NCI-H748 (cell line): ENCODE data around the gene SAT1.

Experiments used
- DNase-seq: peaks from one replicate; lab custom pipeline; 2025; ENCODE audit not compliant: unreplicated experiment; lab: John Stamatoyannopoulos, UW

Gene SAT1

DNA sequence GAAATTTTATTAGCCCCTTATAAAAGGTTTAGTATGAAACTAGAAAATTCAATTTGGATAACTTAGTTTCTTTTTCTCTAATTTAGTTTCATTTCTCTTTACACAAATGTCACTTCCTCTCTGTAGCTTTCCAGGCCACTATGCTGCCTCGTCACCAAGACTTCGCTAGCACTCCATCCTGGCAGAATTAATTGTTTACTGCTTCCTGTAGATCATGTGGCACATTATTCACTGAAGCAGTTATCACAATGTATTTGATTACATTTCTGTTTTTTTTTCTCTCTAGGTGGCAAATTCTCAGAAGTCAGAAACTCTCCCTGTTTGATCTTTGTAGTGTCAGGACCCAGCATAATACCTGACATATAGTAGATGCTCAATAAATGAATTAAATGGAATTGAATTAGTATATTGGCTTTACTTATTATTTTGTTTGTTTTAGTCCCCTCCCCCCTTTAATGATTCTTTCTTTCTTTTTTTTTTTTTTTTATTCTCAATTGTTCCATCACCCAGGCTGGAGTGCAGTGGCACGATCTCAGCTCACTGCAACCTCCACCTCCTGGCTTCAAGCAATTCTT lies 9.3 kb upstream of the SAT1 start:
- peak; percentile 4 for DNase-seq

DNA sequence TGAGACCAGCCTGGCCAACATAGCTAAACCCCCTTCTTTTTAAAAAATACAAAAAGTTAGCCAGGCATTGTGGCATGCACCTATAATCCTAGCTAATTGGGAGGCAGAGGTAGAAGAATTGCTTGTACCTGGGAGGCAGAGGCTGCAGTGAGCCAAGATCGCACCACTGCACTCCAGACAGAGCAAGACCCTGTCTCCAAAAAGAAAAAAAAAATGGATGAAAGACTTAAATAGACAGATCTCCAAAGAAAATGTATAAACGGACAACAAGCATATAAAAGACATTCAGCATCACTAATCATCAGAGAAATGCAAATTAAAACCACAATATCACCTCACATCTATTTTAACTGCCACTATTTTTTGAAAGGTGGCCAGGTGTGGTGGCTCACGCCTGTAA lies 6.6 kb upstream of the SAT1 start:
- no peak for DNase-seq

DNA sequence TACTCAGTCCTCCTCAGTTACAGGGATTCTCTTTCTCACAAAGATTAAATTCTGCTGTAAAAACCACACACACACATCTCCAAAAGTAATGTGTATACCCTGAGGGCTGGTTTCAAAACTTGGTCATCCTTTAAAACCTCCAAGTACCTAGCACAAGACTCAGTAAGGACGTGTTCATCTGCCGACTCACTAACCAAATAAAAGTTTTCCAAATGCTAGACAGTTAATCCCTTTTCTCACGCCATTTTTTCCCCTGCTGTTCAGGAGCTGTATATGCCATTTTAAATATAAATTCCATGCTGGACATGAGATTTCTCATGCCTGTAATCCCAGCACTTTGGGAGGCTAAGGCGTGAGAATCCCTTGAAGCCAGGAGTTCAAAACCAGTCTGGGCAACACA lies 3.9 kb upstream of the SAT1 start:
- no peak for DNase-seq

DNA sequence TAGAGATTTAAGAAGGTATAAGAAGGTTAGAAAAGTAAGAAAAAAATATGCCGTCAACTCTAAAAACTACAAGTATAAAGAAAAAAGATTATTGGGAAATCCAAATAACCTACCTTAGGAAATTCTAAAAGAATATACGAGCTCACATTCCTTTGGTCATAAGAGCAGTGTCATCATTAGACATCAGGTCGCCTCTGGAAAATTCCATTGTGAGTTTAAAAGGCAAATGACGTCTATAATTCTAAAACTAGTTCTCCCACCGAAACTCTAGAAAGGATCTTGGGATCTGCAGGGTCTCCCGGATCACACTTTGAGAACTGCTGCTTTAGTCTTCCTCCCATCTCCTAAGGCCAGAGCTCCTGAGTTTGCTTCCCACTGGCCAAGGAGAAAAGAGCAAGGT lies 518 bp upstream of the SAT1 start:
- no peak for DNase-seq

DNA sequence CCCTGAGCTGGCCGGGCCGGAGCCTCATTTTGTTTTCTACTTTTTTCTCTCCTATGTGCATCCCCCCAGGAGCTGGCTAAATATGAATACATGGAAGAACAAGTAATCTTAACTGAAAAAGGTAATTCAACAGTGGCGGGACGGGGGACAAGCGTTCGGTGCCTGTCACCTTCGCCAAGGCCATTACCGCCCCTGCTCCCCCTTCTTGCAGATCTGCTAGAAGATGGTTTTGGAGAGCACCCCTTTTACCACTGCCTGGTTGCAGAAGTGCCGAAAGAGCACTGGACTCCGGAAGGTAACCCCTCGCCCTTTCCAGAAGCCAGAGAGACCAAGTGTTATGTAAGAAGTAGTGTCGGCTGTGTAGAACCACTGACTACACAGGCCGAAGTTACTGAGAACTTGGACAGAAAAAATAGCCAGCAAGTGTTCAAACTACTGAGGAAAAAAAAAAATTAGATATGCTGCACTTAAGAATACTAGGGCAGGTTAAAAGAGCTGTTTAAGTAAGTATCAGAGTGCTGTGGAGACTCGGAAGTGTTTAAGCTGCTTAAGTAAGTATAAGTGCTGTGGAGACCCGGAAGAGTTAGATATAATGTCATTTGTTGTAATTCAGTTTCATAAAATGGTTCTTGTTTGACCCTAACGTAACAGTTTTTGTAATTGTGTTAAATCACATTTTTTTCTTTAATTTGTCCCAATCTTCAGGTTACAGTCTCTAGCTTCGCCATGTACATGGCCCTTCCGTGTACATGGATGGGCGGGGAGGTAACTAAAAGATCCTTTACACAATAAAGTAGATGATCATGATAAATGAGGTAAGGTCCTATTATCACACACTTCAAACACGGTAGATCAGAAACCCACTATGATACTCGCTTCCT lies 856 bp downstream of the SAT1 start:
- DNase-seq: no peak

DNA sequence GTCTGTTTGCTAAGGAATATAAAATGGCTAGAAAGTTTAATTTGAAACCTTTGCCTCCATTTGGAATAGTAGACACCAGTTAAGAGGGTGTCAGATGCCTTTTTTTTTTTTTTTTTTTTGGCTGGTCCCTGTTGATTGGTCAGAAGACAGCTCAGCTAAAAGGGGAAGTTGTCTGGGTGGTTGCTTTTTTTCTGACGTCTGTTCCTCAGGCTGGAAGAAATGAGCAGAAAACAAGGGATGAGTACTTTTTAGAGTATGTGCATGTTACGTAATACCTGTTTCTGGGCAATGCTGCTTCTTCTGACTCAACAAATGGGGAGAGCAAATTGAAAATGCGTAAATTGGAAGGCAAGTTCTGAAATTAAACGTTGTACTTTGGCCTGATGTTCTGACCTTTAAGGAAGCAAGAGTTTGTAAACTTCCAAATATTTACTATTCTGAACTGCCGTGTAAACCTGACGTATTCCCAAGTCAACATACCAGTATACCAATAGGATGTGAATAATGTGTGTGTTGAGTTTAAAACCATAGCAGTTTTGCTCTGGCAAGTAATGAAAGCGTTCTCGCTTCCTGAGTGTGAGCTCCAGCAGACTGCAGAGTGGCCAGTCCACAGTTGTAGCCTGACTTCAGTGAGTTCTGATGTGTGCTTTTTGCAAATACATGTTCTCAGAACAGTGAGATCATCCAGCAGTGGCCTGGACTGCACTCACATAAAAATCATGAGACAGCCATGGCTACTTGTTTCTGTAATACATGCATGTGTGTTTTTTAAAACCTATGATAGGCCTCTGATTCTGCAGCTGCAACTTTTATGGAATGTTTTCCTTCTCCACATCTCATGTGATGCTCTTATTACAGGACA lies 1.7 kb downstream of the SAT1 start:
- DNase-seq: no peak

DNA sequence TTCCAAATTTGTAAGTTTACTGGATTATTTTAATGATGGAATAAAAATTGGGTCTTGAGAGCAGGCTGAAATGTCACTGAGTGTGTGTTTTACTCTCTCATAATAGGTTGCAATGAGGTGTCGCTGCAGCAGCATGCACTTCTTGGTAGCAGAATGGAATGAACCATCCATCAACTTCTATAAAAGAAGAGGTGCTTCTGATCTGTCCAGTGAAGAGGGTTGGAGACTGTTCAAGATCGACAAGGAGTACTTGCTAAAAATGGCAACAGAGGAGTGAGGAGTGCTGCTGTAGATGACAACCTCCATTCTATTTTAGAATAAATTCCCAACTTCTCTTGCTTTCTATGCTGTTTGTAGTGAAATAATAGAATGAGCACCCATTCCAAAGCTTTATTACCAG lies 2.6 kb downstream of the SAT1 start:
- no peak for DNase-seq

DNA sequence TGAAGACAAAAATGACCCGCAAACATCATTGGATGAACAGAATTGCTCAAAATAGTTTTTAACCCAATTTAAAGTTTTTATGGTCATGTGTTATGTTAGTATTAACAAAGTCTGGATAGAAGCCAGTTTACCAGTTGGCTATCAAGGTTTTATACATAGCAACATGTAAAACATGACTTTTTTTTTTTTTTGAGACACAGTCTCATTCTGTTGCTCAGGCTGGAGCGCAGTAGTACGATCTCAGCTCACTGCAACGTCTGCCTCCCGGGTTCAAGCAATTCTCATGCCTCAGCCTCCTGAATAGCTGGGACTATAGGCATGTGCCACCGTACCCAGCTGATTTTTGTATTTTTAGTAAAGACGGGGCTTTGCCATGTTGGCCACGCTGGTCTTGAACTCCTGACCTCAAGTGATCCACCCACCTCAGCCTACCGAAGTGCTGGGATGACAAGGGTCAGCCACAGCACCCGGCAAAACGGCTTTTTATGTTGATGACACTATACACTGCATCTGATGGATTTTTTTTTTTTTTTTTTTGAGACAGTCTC lies 3.4 kb downstream of the SAT1 start:
- DNase-seq: no peak

DNA sequence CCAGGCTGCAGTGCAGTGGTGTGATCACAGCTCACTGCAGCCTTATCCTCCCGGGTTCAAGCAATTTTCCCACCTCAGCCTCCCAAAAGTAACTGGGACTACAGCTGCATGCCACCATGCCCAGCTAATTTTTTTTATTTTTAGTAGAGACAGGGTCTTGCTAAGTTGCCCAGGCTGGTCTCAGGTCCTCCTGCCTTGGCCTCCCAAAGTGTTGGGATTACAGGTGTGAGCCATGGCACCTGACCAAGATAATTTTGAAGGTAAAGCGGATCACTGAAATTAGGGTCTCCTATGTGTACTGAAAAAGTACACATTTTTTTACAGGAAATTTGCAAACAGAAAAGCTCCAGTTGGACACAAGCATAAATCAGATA lies 4.8 kb downstream of the SAT1 start:
- DNase-seq: no peak

DNA sequence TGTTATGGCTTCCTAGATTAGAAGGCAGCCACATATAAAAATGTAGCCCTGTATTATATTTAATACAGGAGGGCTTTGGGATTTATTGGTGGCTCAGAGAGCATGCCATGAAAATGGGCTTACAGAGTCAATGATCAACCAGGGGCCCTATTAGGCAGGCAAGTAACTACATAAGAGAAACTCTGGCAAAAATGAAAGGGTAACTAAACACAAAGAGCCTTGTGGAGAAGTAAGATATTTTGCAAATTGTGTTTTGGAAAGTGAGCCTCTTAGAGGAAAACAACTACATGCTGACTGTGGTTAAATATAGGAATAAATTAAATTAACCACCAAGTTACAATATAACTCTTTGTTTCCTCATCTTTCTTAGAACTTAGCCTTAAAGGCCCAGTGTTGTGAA lies 5.5 kb downstream of the SAT1 start:
- DNase-seq: no peak

DNA sequence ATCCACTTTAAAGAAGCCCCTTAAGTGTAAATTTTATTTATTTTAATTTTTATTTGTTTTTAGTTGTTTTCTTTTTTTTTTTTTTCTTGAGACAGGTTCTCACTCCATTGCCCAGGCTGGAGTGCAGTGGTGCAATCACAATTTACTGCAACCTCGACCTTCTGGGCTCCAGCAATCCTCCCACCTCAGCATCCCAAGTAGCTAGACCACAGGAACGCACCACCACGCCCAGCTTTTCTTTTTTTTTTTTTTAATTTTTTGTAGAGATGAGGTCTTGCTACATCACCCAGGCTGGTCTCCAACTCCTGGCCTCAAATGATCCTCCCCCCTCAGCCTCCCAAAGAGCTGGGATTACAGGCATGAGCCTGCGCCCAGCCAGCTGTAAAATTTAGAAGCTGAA lies 6.0 kb downstream of the SAT1 start:
- no peak for DNase-seq

DNA sequence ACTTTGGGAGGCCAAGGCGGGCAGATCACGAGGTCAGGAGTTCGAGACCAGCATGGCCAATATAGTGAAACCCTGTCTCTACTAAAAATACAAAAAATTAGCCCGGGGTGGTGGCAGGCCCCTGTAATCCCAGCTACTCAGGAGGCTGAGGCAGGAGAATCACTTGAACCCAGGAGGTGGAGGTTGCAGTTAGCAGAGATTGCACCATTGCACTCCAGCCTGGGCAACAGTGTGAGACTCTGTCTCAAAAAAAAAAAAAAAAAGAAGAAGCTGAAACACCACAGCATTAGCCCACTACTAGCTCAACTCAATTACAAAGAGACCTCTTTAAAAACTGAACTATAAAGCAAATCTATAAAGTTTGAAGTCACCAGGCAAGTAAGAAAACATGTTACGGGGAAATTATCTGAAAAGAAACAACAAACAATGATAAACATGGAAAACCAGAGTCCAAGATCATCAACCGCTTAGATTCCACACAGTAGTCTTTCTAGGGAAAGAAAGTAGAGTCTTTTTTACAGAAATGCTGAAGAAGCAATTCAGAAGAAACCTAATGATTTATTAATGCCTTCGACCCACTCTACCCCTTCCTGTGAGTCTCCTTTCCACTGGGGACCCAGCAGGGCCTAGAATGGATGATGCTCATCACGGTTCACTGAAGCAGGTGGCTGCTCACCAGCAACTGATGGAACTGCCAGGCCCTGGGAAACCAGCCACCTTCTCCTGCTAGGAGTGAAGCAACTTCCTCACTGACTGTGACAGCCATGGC lies 6.6 kb downstream of the SAT1 start:
- no peak for DNase-seq

DNA sequence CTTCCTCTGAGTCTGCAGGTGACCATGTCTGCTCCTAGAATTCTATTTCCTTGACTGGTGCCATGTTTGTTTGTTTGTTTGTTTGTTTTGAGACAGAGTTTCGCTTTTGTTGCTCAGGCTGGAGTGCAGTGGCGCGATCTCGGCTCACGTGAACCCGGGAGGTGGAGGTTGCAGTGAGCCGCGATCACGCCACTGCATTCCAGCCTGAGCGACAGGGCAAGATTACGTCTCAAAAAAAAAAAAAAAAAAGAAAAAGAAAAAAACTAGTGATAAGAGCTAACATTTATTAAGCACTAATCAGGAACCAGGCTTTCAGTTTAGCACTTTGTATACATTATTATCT lies 7.2 kb downstream of the SAT1 start:
- DNase-seq: no peak

DNA sequence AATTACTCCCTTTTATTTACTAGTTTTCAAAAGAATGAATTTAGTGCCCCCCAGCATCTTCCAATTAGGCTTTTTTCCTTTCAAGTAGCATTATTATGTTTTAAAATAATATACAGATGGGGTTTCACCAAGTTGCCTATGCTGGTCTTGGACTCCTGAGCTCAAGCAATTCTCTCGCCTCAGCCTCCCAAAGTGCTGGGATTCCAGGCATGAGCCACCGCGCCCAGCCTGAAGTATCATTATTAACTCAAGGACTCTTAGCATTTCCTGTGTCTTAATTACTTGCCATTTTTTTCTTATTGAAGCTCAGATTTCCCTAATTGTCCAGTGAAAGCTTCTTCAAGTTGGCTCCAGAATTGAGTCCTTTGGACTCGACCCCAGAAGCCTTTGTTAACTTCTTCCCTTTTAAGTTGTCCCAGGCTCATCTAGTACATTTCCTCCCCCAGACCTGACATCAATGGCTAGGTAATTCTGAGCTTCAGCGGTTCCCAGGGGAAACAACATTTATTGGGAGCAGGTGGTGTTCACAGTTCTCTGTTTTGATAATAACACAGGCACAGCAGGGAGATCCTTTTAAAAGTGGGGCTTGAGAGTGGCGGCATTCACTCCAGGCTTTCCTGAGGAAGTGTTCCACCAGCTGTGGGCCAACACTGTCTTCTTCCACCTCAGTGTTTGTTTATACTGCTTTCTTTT lies 10.0 kb downstream of the SAT1 start:
- DNase-seq: peak; percentile 91

DNA sequence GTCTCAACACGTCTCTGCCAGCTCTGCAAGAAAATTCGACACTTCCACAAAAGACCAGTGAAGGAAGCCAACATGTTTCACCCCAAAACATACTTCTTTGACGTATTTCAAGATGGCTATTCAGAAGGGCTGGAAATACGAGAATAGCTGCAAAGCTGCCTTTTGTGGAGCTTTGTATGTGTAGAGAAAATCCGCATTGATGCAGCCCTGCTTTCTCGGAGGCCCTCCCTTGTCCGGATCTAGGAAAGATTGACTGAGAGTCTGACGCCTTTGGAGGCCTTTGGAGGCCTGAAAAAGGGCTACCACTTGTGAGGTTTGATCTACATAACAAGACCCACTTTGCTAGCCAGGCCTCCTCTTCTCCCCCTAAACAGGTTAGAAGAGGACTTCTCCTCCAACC lies 12.2 kb downstream of the SAT1 start:
- DNase-seq: no peak

DNA sequence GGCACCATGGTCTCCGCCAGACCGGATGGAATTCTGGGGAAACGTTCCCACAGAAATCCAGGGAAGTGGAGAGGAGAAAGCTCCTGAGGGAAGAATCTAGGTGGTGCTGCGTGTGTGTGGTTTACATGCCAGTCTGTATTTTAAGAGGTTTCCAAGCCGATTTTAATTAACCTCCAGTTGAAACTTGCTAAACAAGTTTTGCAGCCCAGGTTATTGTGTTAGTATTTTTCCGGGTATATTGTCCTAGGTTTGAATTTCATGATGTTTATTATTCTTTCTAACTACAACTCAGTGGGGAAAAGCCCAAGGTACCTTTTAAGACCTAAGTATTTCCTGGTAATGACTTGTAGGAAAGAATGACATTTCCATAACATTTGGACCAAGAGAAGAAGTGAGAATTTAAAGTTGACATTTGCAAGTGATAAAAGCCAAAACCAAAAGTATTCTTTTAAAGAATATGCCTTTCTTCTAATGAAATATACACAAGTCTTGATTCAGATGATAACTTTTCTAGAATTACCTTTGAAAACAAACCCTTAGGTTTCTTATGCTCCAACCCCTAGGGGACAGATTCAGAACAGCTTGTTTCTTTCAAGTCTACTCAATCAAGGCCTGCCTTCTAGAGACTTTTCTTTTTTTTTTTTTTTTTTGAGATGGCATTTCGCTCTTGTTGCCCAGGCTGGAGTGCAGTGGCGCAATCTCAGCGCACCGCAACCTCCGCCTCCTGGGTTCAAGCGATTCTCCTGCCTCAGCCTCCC lies 14.6 kb downstream of the SAT1 start:
- peak; percentile 83 for DNase-seq

DNA sequence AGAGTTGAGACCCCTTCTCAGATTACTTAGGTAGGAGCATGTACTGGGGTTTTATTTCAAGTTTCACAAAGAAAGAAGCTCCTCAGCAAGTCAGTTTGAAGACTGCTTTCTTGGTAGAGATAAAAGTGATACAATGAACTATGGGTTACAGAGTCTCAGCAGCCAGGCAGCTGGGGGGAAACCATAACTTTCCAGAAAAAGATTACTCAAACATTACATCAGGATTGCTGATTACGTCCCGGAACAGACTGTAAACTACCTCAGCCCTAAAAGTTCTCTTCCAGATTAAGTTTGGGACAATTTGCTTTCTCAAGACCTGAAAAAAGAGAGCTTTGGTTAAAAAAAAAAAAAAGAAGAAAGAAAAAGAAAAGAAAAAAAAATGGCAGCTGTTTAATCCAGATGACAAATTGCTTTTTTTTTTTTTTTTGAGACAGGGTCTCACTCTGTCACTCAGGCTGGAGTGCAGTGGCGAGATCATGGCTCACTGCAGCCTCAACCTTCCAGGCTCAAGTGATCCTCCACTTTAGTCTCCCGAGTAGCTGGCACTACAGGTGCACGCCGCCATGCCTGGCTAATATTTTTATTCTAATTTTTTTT lies 16.6 kb downstream of the SAT1 start:
- no peak for DNase-seq

DNA sequence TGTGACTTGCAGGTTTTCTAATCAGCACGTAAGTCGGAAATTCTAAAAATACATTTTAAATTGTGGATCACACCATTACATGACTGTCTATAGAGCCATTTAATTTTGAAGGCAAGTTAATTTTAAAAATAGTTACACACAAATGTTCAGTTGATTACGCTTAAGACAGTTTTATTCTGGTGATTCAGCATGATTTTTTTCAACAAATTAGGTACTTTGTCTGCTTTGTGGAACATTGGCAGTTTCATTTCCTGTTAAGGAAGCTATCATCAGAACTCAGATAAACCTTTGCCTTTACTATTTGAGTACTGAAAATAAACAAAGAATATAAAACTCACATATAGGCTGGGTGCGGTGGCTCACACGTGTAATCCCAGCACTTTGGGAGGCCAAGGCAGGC lies 19.5 kb downstream of the SAT1 start:
- no peak for DNase-seq

DNA sequence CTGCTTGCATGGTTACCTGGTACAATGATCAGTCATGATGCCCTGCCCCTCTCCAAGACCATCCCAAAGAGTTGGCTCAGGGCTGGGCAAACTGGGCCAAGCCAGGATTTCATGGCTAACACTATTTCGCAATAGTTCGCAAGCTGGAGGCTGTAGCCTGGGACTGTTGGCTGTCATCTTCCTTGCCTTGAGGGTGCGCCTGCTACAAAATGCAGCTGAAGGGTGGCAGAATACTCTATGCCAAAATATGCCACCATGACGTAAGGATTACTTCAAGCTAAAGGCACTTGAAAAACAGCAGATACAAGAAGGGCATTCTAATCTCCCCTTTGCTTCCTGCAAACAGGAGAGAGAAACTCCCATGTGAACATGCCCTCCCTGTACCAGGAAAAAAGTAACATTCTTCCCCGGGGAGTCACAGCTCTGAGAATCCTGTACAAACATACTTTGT lies 21.0 kb downstream of the SAT1 start:
- no peak for DNase-seq
